Measurements from ENCODE around the gene CDH11. TPM values are rescaled to one million over a fixed set of nuclear protein-coding genes. Genes with fewer than 3 reads are reported as not detected.

Gene CDH11
- total and polyA plus RNA-seq, 2 donors (not counting 1 experiment from before 2014, with no cell fraction given) = not detected

DNA sequence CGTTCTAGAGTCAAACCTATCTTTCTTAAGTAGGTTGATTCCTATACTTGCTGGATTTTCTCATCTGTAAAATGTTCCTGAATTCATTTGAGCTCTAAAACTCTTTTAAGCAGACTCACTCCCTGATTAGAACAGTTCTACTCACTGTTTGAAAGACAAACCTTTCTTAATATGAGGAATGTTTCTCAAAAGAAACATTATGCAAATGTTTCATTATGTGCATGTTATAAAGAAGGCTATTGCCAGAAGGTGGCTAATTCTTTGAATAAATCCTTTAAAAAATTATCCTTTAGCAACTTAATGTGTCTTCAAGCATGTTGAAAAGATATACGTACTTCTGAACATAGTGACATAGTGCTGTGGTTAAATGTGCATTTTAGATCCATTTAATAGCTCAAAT is 124.1 kb downstream of the CDH11 start:
- intact Hi-C loops (cut with micrococcal nuclease) = no loop called here
- no peaks in the 10 kb centered on the region for H4K20me1 ChIP-seq (ENCODE audit: control insufficient read depth, insufficient read depth, low read length, poor library complexity, severe bottlenecking)
- H3K27me3 ChIP-seq (replicated peaks in 1 of 4; ENCODE audit: control extremely low read depth in 1 of 4, control insufficient read depth in 3 of 4, insufficient read depth in 4 of 4, low read length in 3 of 4) = no peaks in the 10 kb centered on the region
- ATAC-seq (ENCODE audit: low read depth) = no peak
- Mint-ChIP-seq H3K4me1 (no peaks in the 10 kb centered on the region), H3K9me3 (ENCODE audit: insufficient read depth) (no peaks in the 10 kb centered on the region), H3K4me3 (no peak overlapping the region), H3K27me3 (no peaks in the 10 kb centered on the region), H3K27ac (no peak overlapping the region)
- no peak for DNase-seq
- WGBS (ENCODE audit: insufficient coverage) = no CpG with 5 or more reads among the region's 2 CpGs
- no peak overlapping the region for H3K4me3 ChIP-seq (ENCODE audit: control extremely low read depth in 1 of 5, extremely low read depth in 1 of 5, insufficient read depth in 1 of 5, low read depth in 2 of 5, low read length in 4 of 5)
- H2AFZ ChIP-seq (ENCODE audit: insufficient read depth, low read depth, low read length, poor library complexity, severe bottlenecking) = no peak overlapping the region
- ChIA-PET CTCF (no interaction called here), POLR2A (no interaction called here)
- H3K27ac ChIP-seq (ENCODE audit: low read length in 2 of 2) = no peak overlapping the region
- no peak overlapping the region for H3K4me2 ChIP-seq (replicated peaks; ENCODE audit: low read depth, low read length, poor library complexity, severe bottlenecking)
- no peak overlapping the region for H3K9ac ChIP-seq (ENCODE audit: low read length)
- no peaks in the 10 kb centered on the region for H3K36me3 ChIP-seq (replicated peaks in 1 of 2; ENCODE audit: control extremely low read depth in 1 of 2, control insufficient read depth in 1 of 2, extremely low read depth in 1 of 2, insufficient read depth in 2 of 2, low read length in 1 of 2)
- no peaks in the 10 kb centered on the region for H3K4me1 ChIP-seq (ENCODE audit: control insufficient read depth in 2 of 2, insufficient read depth in 2 of 2, low read length in 2 of 2)
- peaks cover 0 to 4% (median 0%) of the 10 kb centered on the region in 3 donors for H3K9me3 ChIP-seq (ENCODE audit: control extremely low read depth in 1 of 3, control insufficient read depth in 2 of 3, insufficient read depth in 1 of 3, low read length in 2 of 3)
- no peaks in the 10 kb centered on the region for H3K79me2 ChIP-seq (ENCODE audit: control insufficient read depth, insufficient read depth, low read length)
- TF ChIP-seq EZH2 (IDR thresholded peaks at IDR 0.05; ENCODE audit: borderline replicate concordance, insufficient read depth, low read depth, low read length, poor library complexity, severe bottlenecking) = no peak
- TF ChIP-seq, protein P1, sequence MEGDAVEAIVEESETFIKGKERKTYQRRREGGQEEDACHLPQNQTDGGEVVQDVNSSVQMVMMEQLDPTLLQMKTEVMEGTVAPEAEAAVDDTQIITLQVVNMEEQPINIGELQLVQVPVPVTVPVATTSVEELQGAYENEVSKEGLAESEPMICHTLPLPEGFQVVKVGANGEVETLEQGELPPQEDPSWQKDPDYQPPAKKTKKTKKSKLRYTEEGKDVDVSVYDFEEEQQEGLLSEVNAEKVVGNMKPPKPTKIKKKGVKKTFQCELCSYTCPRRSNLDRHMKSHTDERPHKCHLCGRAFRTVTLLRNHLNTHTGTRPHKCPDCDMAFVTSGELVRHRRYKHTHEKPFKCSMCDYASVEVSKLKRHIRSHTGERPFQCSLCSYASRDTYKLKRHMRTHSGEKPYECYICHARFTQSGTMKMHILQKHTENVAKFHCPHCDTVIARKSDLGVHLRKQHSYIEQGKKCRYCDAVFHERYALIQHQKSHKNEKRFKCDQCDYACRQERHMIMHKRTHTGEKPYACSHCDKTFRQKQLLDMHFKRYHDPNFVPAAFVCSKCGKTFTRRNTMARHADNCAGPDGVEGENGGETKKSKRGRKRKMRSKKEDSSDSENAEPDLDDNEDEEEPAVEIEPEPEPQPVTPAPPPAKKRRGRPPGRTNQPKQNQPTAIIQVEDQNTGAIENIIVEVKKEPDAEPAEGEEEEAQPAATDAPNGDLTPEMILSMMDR (IDR thresholded peaks at IDR 0.05) = no peak

DNA sequence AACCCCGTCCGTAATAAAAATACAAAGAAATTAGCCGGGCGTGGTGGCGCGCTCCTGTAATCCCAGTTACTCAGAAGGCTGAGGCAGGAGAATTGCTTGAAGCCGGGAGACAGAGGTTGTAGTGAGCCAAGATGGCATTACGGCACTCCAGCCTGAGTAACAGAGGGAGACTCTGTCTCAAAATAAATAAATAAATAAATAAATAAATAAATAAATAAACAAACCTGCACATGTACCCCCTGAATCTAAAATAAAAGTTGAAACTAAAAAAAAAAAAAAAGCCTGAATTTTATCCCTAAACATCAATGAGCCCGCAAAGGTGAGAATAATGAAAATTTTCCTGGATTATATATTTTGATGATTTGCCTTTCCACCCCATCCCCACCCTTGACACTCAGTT is 124.7 kb downstream of the CDH11 start:
- H3K9me3 ChIP-seq (ENCODE audit: control extremely low read depth in 1 of 3, control insufficient read depth in 2 of 3, insufficient read depth in 1 of 3, low read length in 2 of 3) = peaks cover 0 to 4% (median 0%) of the 10 kb centered on the region in 3 donors
- no peak overlapping the region for H3K9ac ChIP-seq (ENCODE audit: low read length)
- Mint-ChIP-seq H3K9me3 (ENCODE audit: insufficient read depth) (no peaks in the 10 kb centered on the region), H3K4me1 (no peaks in the 10 kb centered on the region), H3K4me3 (no peak overlapping the region), H3K27me3 (no peaks in the 10 kb centered on the region), H3K27ac (no peak overlapping the region)
- DNase-seq (no peak), ATAC-seq (ENCODE audit: low read depth) (no peak)
- no peak overlapping the region for H3K4me2 ChIP-seq (replicated peaks; ENCODE audit: low read depth, low read length, poor library complexity, severe bottlenecking)
- H2AFZ ChIP-seq (ENCODE audit: insufficient read depth, low read depth, low read length, poor library complexity, severe bottlenecking) = no peak overlapping the region
- H3K36me3 ChIP-seq (replicated peaks in 1 of 2; ENCODE audit: control extremely low read depth in 1 of 2, control insufficient read depth in 1 of 2, extremely low read depth in 1 of 2, insufficient read depth in 2 of 2, low read length in 1 of 2) = no peaks in the 10 kb centered on the region
- no peaks in the 10 kb centered on the region for H3K79me2 ChIP-seq (ENCODE audit: control insufficient read depth, insufficient read depth, low read length)
- H3K27ac ChIP-seq (ENCODE audit: low read length in 2 of 2) = no peak overlapping the region
- H3K27me3 ChIP-seq (replicated peaks in 1 of 4; ENCODE audit: control extremely low read depth in 1 of 4, control insufficient read depth in 3 of 4, insufficient read depth in 4 of 4, low read length in 3 of 4) = no peaks in the 10 kb centered on the region
- H4K20me1 ChIP-seq (ENCODE audit: control insufficient read depth, insufficient read depth, low read length, poor library complexity, severe bottlenecking) = no peaks in the 10 kb centered on the region
- CTCF ChIA-PET = no interaction called here
- no peaks in the 10 kb centered on the region for H3K4me1 ChIP-seq (ENCODE audit: control insufficient read depth in 2 of 2, insufficient read depth in 2 of 2, low read length in 2 of 2)
- no peak overlapping the region for H3K4me3 ChIP-seq (ENCODE audit: control extremely low read depth in 1 of 5, extremely low read depth in 1 of 5, insufficient read depth in 1 of 5, low read depth in 2 of 5, low read length in 4 of 5)
- intact Hi-C loops (cut with micrococcal nuclease) = no loop called here
- no peak for TF ChIP-seq EZH2 (IDR thresholded peaks at IDR 0.05; ENCODE audit: borderline replicate concordance, insufficient read depth, low read depth, low read length, poor library complexity, severe bottlenecking)
- TF ChIP-seq, protein P1 (IDR thresholded peaks at IDR 0.05) = no peak
- 98% methylated on average over 7 of the region's 9 CpGs for WGBS (ENCODE audit: insufficient coverage)
- POLR2A ChIA-PET = no interaction called here

Data from B cell (primary cell).